DND-41 (cell line): ENCODE measurements around the gene MYL6B.
A peak's percentile ranks its signal among the peaks of the same experiment; 100 is the strongest.

Experiments
- ATAC-seq: fragments of 200-7000 bp; cut with Tn5 transposase; 3 replicates; pipeline ENCODE4 v1.9.1; 2021; ENCODE audit warnings: low read depth; ENCODE audit not compliant: insufficient read depth
- DNase-seq: peaks from one replicate; pipeline ENCODE4 v3.0.0-alpha.2; 2020
- H2AFZ ChIP-seq: 2 replicates; pipeline ENCODE4 v1.6.0; 2012; ENCODE audit warnings: low read depth, low read length
- H3K27ac ChIP-seq: 2 replicates; pipeline ENCODE4 v1.5.1; 2012; ENCODE audit warnings: low read length, inconsistent platforms
- H3K27me3 ChIP-seq: fragments of 200-600 bp; sonication (generic); 2 replicates; pipeline ENCODE4 v1.6.0; 2012; ENCODE audit warnings: low read length, mild to moderate bottlenecking, inconsistent platforms; ENCODE audit not compliant: insufficient read depth, poor library complexity
- H3K36me3 ChIP-seq: 2 replicates; pipeline ENCODE4 v1.5.1; 2012; ENCODE audit warnings: low read length, inconsistent platforms; ENCODE audit not compliant: insufficient read depth
- H3K4me1 ChIP-seq: 2 replicates; pipeline ENCODE4 v1.5.1; 2012; ENCODE audit warnings: mild to moderate bottlenecking, low read length; ENCODE audit not compliant: insufficient read depth
- H3K4me2 ChIP-seq: 2 replicates; pipeline ENCODE4 v1.6.0; 2012; ENCODE audit warnings: mild to moderate bottlenecking, moderate library complexity, low read length, inconsistent platforms; ENCODE audit not compliant: insufficient read depth
- H3K4me3 ChIP-seq, 2 experiments: fragments of 200-600 bp in 1 of 2; shearing (Covaris generic) in 1 of 2; 2 replicates each; pipeline ENCODE4 v1.5.1; 2012 to 2016; ENCODE audit warnings: inconsistent platforms in 2 of 2, low read length in 2 of 2, mild to moderate bottlenecking in 2 of 2, low read depth in 1 of 2, moderate library complexity in 1 of 2
- H3K79me2 ChIP-seq: 2 replicates; pipeline ENCODE4 v1.6.0; 2012; ENCODE audit warnings: low read length, inconsistent platforms; ENCODE audit not compliant: insufficient read depth
- H3K9ac ChIP-seq: 2 replicates; pipeline ENCODE4 v1.6.0; 2012; ENCODE audit warnings: low read depth, mild to moderate bottlenecking, inconsistent platforms, low read length, moderate library complexity
- H3K9me3 ChIP-seq: 2 replicates; pipeline ENCODE4 v1.5.1; 2012; ENCODE audit warnings: low read length, moderate library complexity, mild to moderate bottlenecking, inconsistent platforms; ENCODE audit not compliant: insufficient read depth, severe bottlenecking
- H4K20me1 ChIP-seq: 2 replicates; pipeline ENCODE4 v1.6.0; 2012; ENCODE audit warnings: low read length; ENCODE audit not compliant: insufficient read depth
- CTCF ChIP-seq: IDR thresholded peaks from 2 replicates; pipeline ENCODE4 v1.5.1; 2012; ENCODE audit warnings: borderline replicate concordance, low read length, moderate library complexity, mild to moderate bottlenecking; ENCODE audit not compliant: poor library complexity, severe bottlenecking; ENCODE audit errors: extremely low read depth
- EZH2 ChIP-seq: IDR thresholded peaks from 3 replicates; pipeline ENCODE4 v1.6.1; 2012; ENCODE audit warnings: borderline replicate concordance, low read depth, mild to moderate bottlenecking, moderate library complexity, low read length, inconsistent platforms; ENCODE audit not compliant: severe bottlenecking

Gene MYL6B

GRCh38 chr12:56152132-56152755 is at the start of gene MYL6B:
Gene MYL6B, plus strand, starts transcription at chr12:56152587. Its CDS starts 1,332 bp downstream, at chr12:56153919.
- TF ChIP-seq CTCF (no peak), EZH2 (no peak)
- Histone ChIP-seq H3K4me1 (peaks cover 47% of the 10 kb centered on the region), H3K9me3 (no peaks in the 10 kb centered on the region), H2AFZ (peak within 1 kb of the TSS; percentile 79), H3K36me3 (peaks cover 20% of the 10 kb centered on the region), H3K9ac (peak within 1 kb of the TSS; percentile 89), H3K4me3 (peak within 1 kb of the TSS; percentile 82 to 97), H3K4me2 (peak within 1 kb of the TSS; percentile 99), H3K27me3 (no peaks in the 10 kb centered on the region), H4K20me1 (no peaks in the 10 kb centered on the region), H3K79me2 (peaks cover 39% of the 10 kb centered on the region), H3K27ac (peak within 1 kb of the TSS; percentile 93)
- DNase-seq (peak; percentile 95), ATAC-seq (peak; percentile 91)

DNA sequence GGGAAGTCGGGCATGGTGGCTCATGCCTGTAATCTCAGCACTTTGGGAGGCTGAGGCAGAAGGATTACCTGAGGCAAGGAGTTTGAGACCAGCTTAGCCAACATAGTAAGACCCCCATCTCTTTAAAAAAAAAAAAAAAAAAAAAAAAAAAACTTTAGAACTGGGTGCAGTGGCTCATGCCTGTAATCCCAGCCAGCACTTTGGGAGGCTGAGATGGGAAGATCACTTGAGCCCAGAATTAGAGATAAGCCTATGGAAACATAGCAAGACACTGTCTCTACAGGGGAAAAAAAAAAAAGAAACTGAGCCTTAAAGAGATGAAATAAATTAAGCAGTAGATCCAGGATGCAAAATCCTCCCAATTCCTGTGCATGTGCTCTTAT is 49.7 kb upstream of the MYL6B start:
- TF ChIP-seq EZH2 (no peak), CTCF (no peak)
- peaks cover 47% of the 10 kb centered on the region for H3K4me1 ChIP-seq
- H3K27me3 ChIP-seq: no peaks in the 10 kb centered on the region
- peak overlapping the region; percentile 80 for H3K4me2 ChIP-seq
- no peak for ATAC-seq
- peaks cover 32% of the 10 kb centered on the region for H3K36me3 ChIP-seq
- H3K79me2 ChIP-seq: peaks cover 38% of the 10 kb centered on the region
- peak overlapping the region; percentile 94; the same call in 1 of the 2 replicates for H3K9ac ChIP-seq
- H2AFZ ChIP-seq: peak overlapping the region; percentile 79; the same call in 1 of the 2 replicates
- H3K9me3 ChIP-seq: no peaks in the 10 kb centered on the region
- H4K20me1 ChIP-seq: peaks cover 29% of the 10 kb centered on the region
- no peak overlapping the region for H3K4me3 ChIP-seq
- DNase-seq: no peak
- peak overlapping the region; percentile 86 for H3K27ac ChIP-seq

DNA sequence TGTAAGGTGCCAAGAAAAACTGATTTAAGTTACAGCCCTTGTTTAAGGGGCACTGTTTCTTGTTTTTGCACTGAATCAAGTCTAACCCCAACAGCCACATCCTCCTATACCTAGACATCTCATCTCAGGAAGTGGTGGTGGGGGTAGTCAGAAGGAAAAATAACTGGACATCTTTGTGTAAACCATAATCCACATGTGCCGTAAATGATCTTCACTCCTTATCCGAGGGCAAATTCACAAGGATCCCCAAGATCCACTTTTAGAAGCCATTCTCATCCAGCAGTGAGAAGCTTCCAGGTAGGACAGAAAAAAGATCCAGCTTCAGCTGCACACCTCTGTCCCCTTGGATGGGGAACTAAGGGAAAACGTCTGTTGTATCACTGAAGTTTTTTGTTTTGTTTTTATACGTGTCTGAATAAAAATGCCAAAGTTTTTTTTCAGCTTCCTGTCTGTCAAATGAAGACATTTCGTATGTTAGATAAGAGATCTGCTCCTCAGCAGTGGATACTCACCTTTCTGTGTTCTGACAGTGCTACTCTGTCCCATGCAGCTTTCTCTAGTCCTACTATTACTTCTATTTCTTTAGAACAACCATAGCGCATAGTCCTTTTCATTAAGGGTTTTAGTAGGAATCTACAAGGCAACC is 49.2 kb upstream of the MYL6B start:
- no peaks in the 10 kb centered on the region for H3K27me3 ChIP-seq
- peak overlapping the region; percentile 80 for H3K4me2 ChIP-seq
- H3K4me1 ChIP-seq: peaks cover 47% of the 10 kb centered on the region
- peaks cover 29% of the 10 kb centered on the region for H4K20me1 ChIP-seq
- peaks cover 38% of the 10 kb centered on the region for H3K36me3 ChIP-seq
- peak overlapping the region; percentile 79 for H2AFZ ChIP-seq
- H3K9ac ChIP-seq: peak overlapping the region; percentile 94
- H3K9me3 ChIP-seq: no peaks in the 10 kb centered on the region
- DNase-seq: peak; percentile 50
- peak overlapping the region; percentile 86 for H3K27ac ChIP-seq
- ATAC-seq: peak; percentile 11; the same call in 2 of the 3 replicates
- H3K79me2 ChIP-seq: peaks cover 43% of the 10 kb centered on the region
- peak overlapping the region; percentile 40 to 72; a peak in 3 of 4 replicates for H3K4me3 ChIP-seq
- TF ChIP-seq CTCF (no peak), EZH2 (no peak)
